Nasal cavity respiratory epithelium epithelial cell of viscerocranial mucosa (primary cell): ENCODE data around the gene CMTM3. TPM values are rescaled to one million over a fixed set of nuclear protein-coding genes. Genes with fewer than 3 reads are reported as not detected.

ENCODE experiments used
- total RNA-seq: library from RNA; depleted of rRNA; stranded (reverse); fragments of >200 nt; gene quantifications from 2 replicates; pipeline ENCODE4 v1.2.3, GENCODE V29; 2014

Gene CMTM3
- 1.4 and 9.4 TPM in 2 replicates for total RNA-seq

DNA sequence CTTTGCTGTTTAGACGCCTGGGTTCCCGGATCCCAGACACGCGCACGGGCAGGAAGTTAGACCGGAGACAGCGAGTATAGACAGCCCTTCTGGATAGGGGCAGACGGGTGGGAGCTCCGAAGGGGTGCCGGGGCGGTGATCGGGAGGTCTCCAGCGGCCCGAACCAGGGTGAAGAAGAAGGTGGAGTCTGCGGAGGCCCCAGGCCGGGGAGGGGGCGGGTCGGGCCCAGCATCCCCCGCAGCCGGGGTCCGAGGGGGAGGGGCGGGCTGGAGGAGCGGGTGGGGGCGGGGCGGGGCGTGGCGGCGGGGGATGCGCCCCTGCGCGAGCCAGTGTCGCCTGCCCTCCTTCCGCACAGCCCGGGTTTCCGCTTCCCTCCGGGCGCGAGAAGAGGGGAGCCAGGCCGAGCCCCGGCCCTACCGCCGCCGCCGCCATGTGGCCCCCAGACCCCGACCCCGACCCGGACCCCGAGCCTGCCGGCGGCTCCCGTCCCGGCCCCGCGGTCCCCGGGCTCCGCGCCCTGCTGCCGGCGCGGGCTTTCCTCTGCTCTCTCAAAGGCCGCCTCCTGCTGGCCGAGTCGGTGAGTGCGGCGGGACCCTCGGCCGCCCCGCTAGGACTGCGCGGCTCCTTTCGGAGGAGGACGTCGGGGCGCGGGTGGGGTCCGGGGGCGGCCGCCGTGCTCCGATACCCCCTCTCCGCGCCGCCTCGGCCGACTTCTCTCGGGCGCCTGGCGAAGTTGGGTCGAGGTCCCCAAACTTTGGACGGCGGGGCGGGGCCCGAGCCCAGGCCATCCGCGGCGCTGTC lies at the start of gene CMTM3:
CMTM3 (plus strand) TSS at position 329 of the 801 bp plus-strand sequence; CDS start at position 431, 102 bp downstream.

GRCh38 chr16:66566051-66566901 lies 38.2 kb upstream of the CMTM3 start, which contains the start of gene CMTM1:
Gene CMTM1, plus strand, starts transcription at chr16:66566439. Its CDS starts 75 bp downstream, at chr16:66566514.

DNA sequence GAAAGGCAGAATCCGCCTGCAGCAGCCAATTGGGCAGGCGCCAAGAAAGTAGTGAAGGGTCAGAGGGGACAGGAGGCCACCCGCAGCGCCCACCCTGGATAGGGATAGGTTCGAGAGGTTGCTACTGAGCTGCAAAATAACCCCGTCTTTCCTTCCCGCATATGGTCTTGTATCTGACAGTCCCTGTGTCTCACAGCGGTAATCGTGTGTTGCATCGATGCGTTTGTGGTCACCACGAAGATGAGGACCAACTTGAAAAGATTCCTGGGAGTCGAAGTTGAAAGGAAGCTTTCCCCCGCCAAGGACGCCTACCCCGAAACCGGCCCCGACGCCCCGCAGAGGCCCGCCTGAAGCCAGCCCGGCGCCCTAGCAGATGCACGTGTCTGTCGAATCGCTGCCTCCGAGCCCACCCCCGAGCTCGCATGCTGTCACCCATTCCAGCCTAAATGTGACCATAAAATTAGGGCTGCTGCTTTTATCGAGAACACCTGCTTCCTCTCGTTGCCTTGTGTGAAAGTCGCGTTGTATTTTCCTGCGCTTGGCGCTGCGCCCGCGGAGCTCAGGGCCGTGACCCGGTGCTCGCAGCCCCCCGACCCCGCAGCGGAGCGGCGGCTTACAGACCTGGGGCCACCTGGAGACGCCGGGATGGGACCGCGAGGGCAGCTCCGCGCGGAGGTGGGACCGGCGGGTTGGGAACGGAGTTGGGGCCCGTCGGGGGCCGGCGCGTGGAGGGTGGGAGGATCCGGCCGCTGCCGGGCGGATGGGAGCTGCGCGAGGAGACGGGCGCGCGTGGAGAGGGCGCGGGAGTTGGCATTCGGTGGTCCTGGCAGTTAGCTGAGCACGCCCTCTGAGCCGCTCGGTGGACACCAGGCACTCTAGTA lies 25.6 kb upstream of the CMTM3 start, which contains the start of gene CMTM2:
CMTM2 (plus strand) TSS at position 813 of the 881 bp plus-strand sequence. CDS start 145 bp downstream, outside the sequence.

Other genes with a start within 250 kb of the CMTM3 start
- gene CDH5, start 238.0 kb upstream of the CMTM3 start, total RNA-seq = under 0.01 TPM in 2 replicates
- gene BEAN1, start 177.4 kb upstream of the CMTM3 start, total RNA-seq = under 0.01 and 0.78 TPM in 2 replicates
- 16.4 and 36.4 TPM in 2 replicates for gene TK2, start 54.6 kb upstream of the CMTM3 start, total RNA-seq
- gene CKLF, start 52.1 kb upstream of the CMTM3 start, total RNA-seq = 22.4 and 23.6 TPM in 2 replicates
- 0.34 and 0.93 TPM in 2 replicates for gene CMTM1, start 38.3 kb upstream of the CMTM3 start, total RNA-seq
- gene CMTM2, start 25.2 kb upstream of the CMTM3 start, total RNA-seq = not detected in 2 replicates
- gene CMTM4, start 92.0 kb downstream of the CMTM3 start, total RNA-seq = 86.5 and 91.1 TPM in 2 replicates
- 94.0 and 102 TPM in 2 replicates for gene DYNC1LI2, start 146.9 kb downstream of the CMTM3 start, total RNA-seq
- under 0.01 and 0.14 TPM in 2 replicates for gene TERB1, start 196.9 kb downstream of the CMTM3 start, total RNA-seq
- gene NAE1, start 226.3 kb downstream of the CMTM3 start, total RNA-seq = 64.6 and 77.6 TPM in 2 replicates
- not detected in 2 replicates for gene CA7, start 239.7 kb downstream of the CMTM3 start, total RNA-seq